ENCODE results near the gene WFDC2.
A peak's percentile ranks its signal among the peaks of the same experiment; 100 is the strongest.
"Not testable (repeated sequence)": the region's sequence is repeated elsewhere in the genome, so short reads cannot be mapped to it uniquely, and the experiment has no call there.

WFDC2 gene

GRCh38 chr20:45452238-45452637 is 17.3 kb upstream of the WFDC2 start:
- DNase-seq (ENCODE audit: low spot score) = no peak

DNA sequence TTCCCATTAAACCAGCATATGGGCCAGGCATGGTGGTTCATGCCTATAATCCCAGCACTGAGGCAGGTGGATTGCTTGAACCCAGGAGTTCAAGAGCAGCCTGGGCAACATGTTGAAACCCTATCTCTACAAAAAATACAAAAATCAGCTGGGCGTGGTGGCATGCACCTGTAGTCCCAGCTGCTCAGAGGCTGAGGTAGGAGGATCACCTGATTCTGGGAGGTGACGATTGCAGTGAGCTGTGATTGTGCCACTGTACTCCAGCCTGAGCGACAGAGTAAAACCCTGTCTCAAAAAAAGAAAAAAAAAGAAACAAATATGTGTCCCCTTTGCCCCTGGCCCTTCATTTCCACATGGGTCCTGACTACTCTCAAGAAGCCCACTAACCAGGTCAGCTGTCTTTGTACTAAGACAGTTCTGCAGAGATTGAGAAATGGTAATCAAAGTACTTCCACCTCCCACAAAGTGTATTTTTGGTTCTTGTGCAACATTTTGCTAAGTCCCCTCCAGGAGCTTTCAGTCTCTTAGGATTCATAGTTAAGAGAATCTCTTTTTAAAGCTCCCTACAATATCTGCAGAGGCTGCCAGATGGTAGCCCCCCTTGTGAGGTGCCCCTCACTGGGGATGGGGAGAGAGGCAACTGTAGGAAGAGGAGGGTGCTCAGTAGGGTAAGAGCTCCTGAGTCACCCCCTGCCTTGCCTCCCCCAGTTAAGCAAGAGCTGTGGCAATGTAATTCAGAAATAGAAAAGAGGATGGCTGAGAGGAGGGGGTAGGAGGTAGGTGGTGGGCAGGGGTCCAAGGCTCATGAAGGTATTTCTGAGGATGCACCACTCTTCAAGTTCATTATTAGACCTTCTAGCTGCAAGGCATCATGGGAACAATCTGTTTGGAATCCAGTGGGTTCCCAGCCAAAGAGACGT is 16.5 kb upstream of the WFDC2 start:
- no peak for DNase-seq (ENCODE audit: low spot score)

- DNase-seq (ENCODE audit: low spot score) = peak; percentile 19
Observed at GRCh38 chr20:45456632-45457031, 12.9 kb upstream of the WFDC2 start.

- no peak for DNase-seq (ENCODE audit: low spot score)
Observed at GRCh38 chr20:45459606-45460005, 9.9 kb upstream of the WFDC2 start.

- no peak for DNase-seq (ENCODE audit: low spot score)
Observed at GRCh38 chr20:45461225-45461624, 8.3 kb upstream of the WFDC2 start.

- DNase-seq (ENCODE audit: low spot score) = no peak
Observed at GRCh38 chr20:45462711-45463509, 6.6 kb upstream of the WFDC2 start.

DNA sequence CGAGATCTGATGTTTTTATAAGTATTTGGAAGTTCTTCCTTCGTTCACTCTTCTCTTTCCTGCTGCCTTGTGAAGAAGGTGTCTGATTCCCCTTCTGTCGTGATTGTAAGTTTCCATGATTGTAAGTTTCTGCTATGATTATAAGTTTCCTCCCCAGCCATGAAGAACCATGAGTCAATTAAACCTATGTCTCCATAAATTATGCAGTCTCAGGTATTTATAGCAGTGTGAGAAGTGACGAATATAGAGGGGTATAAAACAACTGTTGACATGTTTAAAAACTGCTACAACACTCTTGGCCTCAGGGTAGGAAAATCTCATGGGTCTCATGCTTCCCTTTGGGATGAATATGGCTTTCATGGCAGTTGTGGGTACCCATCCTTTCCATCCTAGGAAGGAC is 5.8 kb upstream of the WFDC2 start:
- no peak for DNase-seq (ENCODE audit: low spot score)

- no peak for DNase-seq (ENCODE audit: low spot score)
Observed at GRCh38 chr20:45465491-45466266, 3.9 kb upstream of the WFDC2 start.

DNA sequence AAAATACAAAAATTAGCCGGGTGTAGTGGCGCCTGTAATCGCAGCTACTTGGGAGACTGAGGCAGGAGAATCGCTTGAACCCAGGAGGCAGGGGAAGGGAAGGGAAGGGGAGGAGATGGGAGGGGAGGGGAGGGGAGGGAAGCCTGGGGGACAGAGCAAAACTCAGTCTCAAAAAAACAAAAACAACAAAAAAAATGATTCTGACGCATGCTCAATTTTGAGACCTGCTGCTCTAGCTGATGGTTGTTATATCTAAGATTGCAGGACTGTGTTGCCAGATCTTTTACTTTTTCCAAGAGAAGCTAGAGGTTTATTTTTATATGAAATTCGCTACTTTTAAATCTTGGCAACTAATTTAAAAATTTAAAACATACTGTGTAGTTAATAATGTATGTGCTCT is 2.4 kb upstream of the WFDC2 start:
- DNase-seq (ENCODE audit: low spot score) = no peak

DNA sequence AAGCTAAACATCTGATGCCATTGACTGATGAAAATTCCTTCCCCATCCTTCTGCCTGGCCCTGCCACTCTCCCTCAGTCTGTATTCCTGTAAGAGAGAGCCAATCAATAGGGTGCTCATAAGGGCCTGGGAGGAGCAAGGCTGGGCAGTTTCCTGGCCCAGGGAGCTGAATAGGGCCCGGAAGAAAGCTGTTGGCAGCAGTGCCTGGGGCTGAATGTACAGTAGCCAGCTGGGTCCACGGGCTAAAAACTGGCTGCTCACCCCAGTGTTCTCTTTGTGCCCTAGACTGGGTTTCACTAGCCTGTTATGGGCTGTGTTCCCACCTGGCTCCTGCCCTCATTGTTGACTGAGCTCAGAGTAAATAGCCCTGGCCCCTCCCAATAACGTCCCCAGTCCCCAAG is 1.7 kb upstream of the WFDC2 start:
- DNase-seq (ENCODE audit: low spot score) = no peak

GRCh38 chr20:45470262-45470931 is 844 bp downstream of the WFDC2 start:
- DNase-seq (ENCODE audit: low spot score) = no peak

GRCh38 chr20:45470937-45471336 is 1.4 kb downstream of the WFDC2 start:
- no peak for DNase-seq (ENCODE audit: low spot score)

GRCh38 chr20:45472286-45472685 is 2.7 kb downstream of the WFDC2 start:
- DNase-seq (ENCODE audit: low spot score) = not testable (repeated sequence)

DNA sequence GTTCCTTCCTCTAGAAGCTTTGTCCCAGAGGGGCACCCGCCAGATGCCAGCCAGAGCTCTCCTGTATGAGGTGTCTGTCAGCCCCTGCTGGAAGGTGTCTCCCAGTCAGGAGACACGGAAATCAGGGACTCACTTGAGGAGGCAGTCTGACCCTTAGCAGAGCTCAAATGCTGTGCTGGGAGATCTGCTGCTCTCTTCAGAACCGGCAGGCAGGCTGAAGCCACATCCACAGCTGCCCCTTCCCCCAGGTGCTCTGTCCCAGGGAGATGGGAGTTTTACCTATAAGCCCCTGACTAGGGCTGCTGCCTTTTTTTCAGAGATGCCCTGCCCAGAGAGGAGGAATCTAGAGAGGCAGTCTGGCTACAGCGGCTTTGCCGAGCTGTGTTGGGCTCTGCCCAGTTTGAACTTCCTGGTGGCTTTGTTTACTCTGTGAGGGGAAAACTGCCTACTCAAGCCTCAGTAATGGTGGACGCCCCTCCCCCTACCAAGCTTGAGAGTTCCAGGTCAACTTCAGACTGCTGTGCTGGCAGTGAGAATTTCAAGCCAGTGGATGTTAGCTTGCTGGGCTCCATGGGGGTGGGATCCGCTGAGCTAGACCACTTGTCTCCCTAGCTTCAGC is 8.1 kb downstream of the WFDC2 start:
- DNase-seq (ENCODE audit: low spot score) = not testable (repeated sequence)

- DNase-seq (ENCODE audit: low spot score) = no peak
Observed at GRCh38 chr20:45479822-45480221, 10.3 kb downstream of the WFDC2 start.

DNA sequence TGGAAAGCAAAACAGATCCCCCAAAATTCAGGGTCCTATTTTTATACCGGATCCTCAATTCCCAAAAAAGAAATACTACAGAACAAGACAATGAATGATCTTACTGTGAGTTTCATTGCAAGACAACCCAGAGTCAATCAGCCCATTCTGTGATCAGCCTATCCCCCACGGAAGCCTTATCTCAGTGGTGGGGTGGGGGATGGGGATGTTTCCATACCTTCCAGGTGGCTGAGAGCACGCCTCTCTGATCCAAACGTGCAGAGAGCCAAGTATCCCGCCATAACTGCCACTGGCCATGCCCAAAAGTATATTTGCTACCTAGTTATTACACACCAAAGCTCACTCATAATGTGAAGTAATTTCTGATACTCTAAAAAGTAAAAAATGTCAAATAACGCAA is 15.1 kb downstream of the WFDC2 start:
- no peak for DNase-seq (ENCODE audit: low spot score)

DNA sequence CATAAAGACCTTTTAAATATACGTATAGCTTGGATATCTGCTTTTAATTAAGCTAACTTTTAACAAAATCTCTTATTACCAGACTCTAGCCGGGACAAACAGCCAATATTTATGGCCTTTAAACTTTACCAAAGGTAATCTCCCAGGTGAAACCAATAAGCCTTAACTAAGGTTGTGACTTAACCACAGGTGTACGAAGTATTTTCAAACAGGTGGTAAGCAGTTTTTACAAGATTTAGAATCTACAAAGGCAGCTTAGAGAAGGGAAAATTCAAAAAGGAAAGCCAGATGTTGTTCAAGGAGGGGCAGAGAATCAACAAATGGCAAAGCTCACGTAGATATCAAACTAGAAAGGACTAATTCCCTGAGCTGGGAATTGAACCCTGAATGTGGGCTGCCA is 15.8 kb downstream of the WFDC2 start:
- DNase-seq (ENCODE audit: low spot score) = no peak

DNA sequence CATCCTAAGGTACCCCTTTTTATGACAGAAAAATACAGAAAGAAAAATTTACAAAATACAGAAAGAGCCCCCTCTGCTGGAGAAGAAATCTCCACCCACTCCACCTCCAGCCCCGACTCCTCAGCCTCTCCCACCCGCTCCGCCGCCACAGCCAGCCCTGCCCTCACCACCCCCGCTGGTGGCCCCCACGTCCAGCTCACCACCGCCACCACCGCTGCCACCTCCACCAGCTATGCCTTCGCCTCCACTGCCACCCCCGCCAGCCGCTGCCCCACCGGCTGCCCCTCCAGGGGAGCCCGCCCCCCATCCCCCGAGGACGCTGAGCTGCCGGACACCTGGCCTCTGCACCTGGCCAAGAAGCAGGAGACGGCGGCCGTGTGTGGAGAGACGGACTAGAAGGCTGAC is 17.7 kb downstream of the WFDC2 start:
- DNase-seq (ENCODE audit: low spot score) = no peak

DNA sequence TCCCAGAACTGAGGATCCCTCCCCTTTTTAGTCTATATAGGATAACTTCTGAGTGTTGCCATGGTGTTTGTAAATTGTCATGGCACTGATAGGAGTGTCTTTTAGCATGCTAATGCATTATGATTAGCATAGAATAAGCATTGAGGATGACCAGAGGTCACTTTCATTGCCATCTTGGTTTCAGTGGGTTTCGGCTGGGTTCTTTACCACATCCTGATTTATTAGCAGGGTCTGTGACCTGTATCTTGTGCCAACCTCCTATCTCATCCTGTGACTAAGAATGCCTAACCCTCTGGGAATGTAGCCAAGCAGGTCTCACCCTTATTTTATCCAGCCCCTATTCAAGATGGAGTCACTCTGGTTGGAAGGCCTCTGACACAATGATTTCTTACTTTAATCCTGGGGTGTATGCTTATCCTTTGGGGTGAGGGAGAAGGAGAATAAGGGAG is 19.6 kb downstream of the WFDC2 start:
- DNase-seq (ENCODE audit: low spot score) = no peak

DNA sequence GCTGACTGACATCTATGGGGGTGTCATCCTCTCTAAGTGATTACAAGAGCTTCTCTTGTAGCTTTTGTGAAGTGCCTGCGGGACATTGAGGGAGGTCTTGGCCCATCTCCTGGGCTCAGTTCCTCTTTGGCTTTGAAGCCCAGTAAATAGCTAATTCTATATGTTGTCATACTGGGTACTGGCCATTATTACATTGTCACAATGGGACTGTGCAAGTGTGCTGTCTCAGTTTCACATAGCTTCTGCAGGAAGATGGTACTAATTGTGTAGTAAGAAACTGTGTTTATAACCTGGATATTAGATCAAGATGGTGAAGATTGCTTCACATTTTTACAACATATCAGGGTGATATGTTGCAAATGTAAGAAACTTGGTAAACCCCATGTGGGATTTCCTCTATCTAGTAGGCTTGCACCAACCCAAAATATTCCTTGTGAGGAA is 26.0 kb downstream of the WFDC2 start:
- no peak for DNase-seq (ENCODE audit: low spot score)

- no peak for DNase-seq (ENCODE audit: low spot score)
Observed at GRCh38 chr20:45496166-45496565, 26.6 kb downstream of the WFDC2 start.

All from CD4-positive, alpha-beta T cell treated with Interleukin-15 for 4 hours (primary cell).